Measurements from ENCODE around the gene MYZAP. TPM values are rescaled to one million over a fixed set of nuclear protein-coding genes. Genes with fewer than 3 reads are reported as not detected.

Gene MYZAP
- total RNA-seq, 1 donor from 2014 or later, result 0.28 TPM

DNA sequence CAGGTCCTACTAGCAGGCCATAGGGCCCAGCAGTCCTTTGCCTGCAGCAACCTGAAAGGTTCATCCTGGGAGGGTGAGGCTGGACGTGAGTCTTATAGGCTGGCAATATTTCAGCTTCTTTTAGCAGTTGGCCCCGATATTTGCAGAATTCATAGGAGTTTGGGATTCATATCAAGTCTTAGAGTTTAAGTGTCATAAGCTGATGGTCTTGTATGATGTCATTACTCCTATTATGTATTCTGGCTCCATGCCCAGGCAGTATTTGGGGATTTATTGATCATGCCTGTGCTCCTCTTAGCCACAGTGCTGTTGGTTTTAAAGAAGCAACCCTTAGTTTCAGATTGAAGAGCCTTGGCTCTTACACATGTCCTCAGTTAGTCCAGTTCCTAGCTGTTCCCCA is 73.5 kb downstream of the MYZAP start:
- no peaks in the 10 kb centered on the region for H3K36me3 Mint-ChIP-seq (ENCODE audit: low read depth)
- peaks cover 3% of the 10 kb centered on the region for H3K27me3 Mint-ChIP-seq (ENCODE audit: low read depth)
- no peak overlapping the region for H3K27ac Mint-ChIP-seq (ENCODE audit: unreplicated experiment)
- H3K4me1 Mint-ChIP-seq, result peaks cover 4% of the 10 kb centered on the region
- no peak overlapping the region for H3K4me3 Mint-ChIP-seq
- H3K9me3 Mint-ChIP-seq, result no peaks in the 10 kb centered on the region
- DNase-seq (ENCODE audit: low read depth, low spot score), result no peak
- TF ChIP-seq CTCF (conservative IDR thresholded peaks at IDR 0.05), result no peak

GRCh38 chr15:57665939-57666338 is 74.2 kb downstream of the MYZAP start:
- no peak for TF ChIP-seq CTCF (conservative IDR thresholded peaks at IDR 0.05)
- Mint-ChIP-seq H3K27me3 (ENCODE audit: low read depth) (peaks cover under 1% of the 10 kb centered on the region), H3K4me1 (peaks cover 4% of the 10 kb centered on the region), H3K4me3 (no peak overlapping the region), H3K9me3 (no peaks in the 10 kb centered on the region), H3K36me3 (ENCODE audit: low read depth) (no peaks in the 10 kb centered on the region), H3K27ac (ENCODE audit: unreplicated experiment) (no peak overlapping the region)
- no peak for DNase-seq (ENCODE audit: low read depth, low spot score)

- no peaks in the 10 kb centered on the region for H3K27me3 Mint-ChIP-seq (ENCODE audit: low read depth)
- H3K27ac Mint-ChIP-seq (ENCODE audit: unreplicated experiment), result no peak overlapping the region
- TF ChIP-seq CTCF (conservative IDR thresholded peaks at IDR 0.05), result peak; percentile 49
Measured at GRCh38 chr15:57667171-57667849, 75.6 kb downstream of the MYZAP start.

DNA sequence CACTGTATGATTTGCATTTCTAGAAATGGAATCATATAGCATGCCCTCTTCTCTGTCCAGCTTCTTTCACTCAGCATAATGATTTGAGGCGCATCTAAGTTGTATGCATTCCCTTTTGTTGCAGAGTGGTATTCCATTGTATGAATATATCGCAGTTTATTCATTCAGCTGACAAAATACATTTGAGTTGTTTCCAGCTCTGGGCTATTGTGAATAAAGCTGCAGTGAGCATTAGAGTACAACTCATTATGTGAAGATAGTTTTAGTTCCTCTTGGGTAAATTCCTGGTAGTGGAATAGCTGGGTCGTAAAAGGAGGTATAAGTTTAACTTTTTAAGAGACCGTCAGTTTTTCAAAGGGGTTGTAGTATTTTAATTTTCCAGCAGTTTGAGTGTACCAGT is 76.3 kb downstream of the MYZAP start:
- no peak for DNase-seq (ENCODE audit: low read depth, low spot score)
- no peak for TF ChIP-seq CTCF (conservative IDR thresholded peaks at IDR 0.05)
- Mint-ChIP-seq H3K36me3 (ENCODE audit: low read depth) (no peaks in the 10 kb centered on the region), H3K4me1 (peaks cover 4% of the 10 kb centered on the region), H3K27me3 (ENCODE audit: low read depth) (no peaks in the 10 kb centered on the region), H3K27ac (ENCODE audit: unreplicated experiment) (no peak overlapping the region), H3K4me3 (no peak overlapping the region), H3K9me3 (peaks cover 4% of the 10 kb centered on the region)

More at GRCh38 chr15:57667171-57667849, 75.6 kb downstream of the MYZAP start:
- Mint-ChIP-seq H3K36me3 (ENCODE audit: low read depth) (no peaks in the 10 kb centered on the region), H3K4me3 (no peak overlapping the region), H3K4me1 (peaks cover 4% of the 10 kb centered on the region), H3K9me3 (peaks cover 3% of the 10 kb centered on the region)
- DNase-seq (ENCODE audit: low read depth, low spot score), result no peak

DNA sequence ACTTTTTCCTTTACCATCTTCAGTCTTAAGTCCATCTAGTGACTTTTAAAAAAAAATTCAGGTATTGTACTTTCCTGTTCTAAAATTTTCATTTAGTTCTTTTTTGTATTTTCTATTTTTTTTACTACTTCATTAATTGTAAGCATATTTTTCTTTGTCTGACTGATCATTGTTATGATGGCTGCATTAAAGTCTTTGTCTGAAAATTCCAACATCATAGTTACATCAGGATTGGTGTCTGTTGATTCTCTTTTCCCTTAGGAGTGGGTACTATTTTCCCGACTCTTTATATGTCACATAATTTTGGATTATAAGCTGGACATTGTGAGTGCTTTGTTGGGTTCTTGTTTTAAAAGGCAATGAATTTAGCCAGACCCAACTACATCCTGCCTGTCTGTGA is 79.9 kb downstream of the MYZAP start:
- no peaks in the 10 kb centered on the region for H3K27me3 Mint-ChIP-seq (ENCODE audit: low read depth)
- peaks cover 4% of the 10 kb centered on the region for H3K4me1 Mint-ChIP-seq
- H3K36me3 Mint-ChIP-seq (ENCODE audit: low read depth), result no peaks in the 10 kb centered on the region
- H3K4me3 Mint-ChIP-seq, result no peak overlapping the region
- DNase-seq (ENCODE audit: low read depth, low spot score), result no peak
- TF ChIP-seq CTCF (conservative IDR thresholded peaks at IDR 0.05), result no peak
- peaks cover 4% of the 10 kb centered on the region for H3K9me3 Mint-ChIP-seq
- H3K27ac Mint-ChIP-seq (ENCODE audit: unreplicated experiment), result no peak overlapping the region

Data from neural crest cell (in vitro differentiated cells).